Hepatocyte (in vitro differentiated cells): Measurements from ENCODE around the gene NEK4. TPM values are rescaled to one million over a fixed set of nuclear protein-coding genes. Genes with fewer than 3 reads are reported as not detected.
A peak's percentile ranks its signal among the peaks of the same experiment; 100 is the strongest.

Source experiments
- DNase-seq: peaks from one replicate; pipeline ENCODE4 v3.0.0-alpha.2; 2016; ENCODE audit warnings: low spot score
- H2AFZ ChIP-seq: fragments of 200-600 bp; sonication (generic); 2 replicates; pipeline ENCODE4 v1.6.0; 2016; ENCODE audit warnings: antibody characterized with exemption, mild to moderate bottlenecking
- H3K27ac ChIP-seq: fragments of 200-600 bp; sonication (generic); 2 replicates; pipeline ENCODE4 v1.5.1; 2016; ENCODE audit warnings: mild to moderate bottlenecking
- H3K27me3 ChIP-seq: fragments of 200-600 bp; sonication (generic); 2 replicates; pipeline ENCODE4 v1.6.1; 2016
- H3K36me3 ChIP-seq: fragments of 200-600 bp; sonication (generic); replicated peaks from 2 replicates; pipeline ENCODE4 v1.5.1; 2016; ENCODE audit warnings: low read depth; ENCODE audit not compliant: insufficient read depth
- H3K4me1 ChIP-seq: fragments of 200-600 bp; sonication (generic); 2 replicates; pipeline ENCODE4 v1.5.1; 2016; ENCODE audit warnings: mild to moderate bottlenecking, moderate library complexity; ENCODE audit not compliant: insufficient read depth
- H3K4me2 ChIP-seq: fragments of 200-600 bp; sonication (generic); 2 replicates; pipeline ENCODE4 v1.6.0; 2016
- H3K4me3 ChIP-seq: fragments of 200-600 bp; sonication (generic); 2 replicates; pipeline ENCODE4 v1.5.1; 2016; ENCODE audit warnings: mild to moderate bottlenecking
- H3K79me2 ChIP-seq: fragments of 200-600 bp; sonication (generic); 2 replicates; pipeline ENCODE4 v1.6.0; 2017; ENCODE audit warnings: mild to moderate bottlenecking
- H3K9me2 ChIP-seq: fragments of 200-600 bp; sonication (generic); replicated peaks from 2 replicates; pipeline ENCODE4 v1.6.0; 2017; ENCODE audit warnings: mild to moderate bottlenecking; ENCODE audit not compliant: insufficient read depth
- H3K9me3 ChIP-seq: fragments of 200-600 bp; sonication (generic); 2 replicates; pipeline ENCODE4 v1.5.1; 2016; ENCODE audit warnings: low read depth, mild to moderate bottlenecking
- H4K20me1 ChIP-seq: fragments of 200-600 bp; sonication (generic); 2 replicates; pipeline ENCODE4 v1.6.0; 2016; ENCODE audit warnings: mild to moderate bottlenecking; ENCODE audit not compliant: insufficient read depth, poor library complexity, severe bottlenecking
- CTCF ChIP-seq: fragments of 200-600 bp; sonication (generic); IDR thresholded peaks from 2 replicates; pipeline ENCODE4 v1.5.1; 2016; ENCODE audit warnings: antibody characterized with exemption, mild to moderate bottlenecking; ENCODE audit not compliant: poor library complexity
- EZH2 ChIP-seq: fragments of 200-600 bp; sonication (generic); IDR thresholded peaks from 2 replicates; pipeline ENCODE4 v1.6.1; 2016; ENCODE audit warnings: antibody characterized with exemption, mild to moderate bottlenecking, borderline replicate concordance
- EZH2phosphoT487 ChIP-seq: fragments of 200-600 bp; sonication (generic); IDR thresholded peaks from one replicate; pipeline ENCODE4 v1.6.1; 2018; ENCODE audit warnings: antibody characterized with exemption, mild to moderate bottlenecking, low read depth, moderate library complexity; ENCODE audit not compliant: unreplicated experiment, severe bottlenecking
- WGBS: methylation state at CpG from one replicate; pipeline ENCODE4 v1.1.6; 2016; ENCODE audit warnings: low lambda C conversion rate; ENCODE audit errors: missing lambda C conversion rate; 5-methylcytosine and 5-hydroxymethylcytosine counted together
- polyA plus RNA-seq: library from polyadenylated mRNA; unstranded; fragments of >200 nt; fragmentation: Nextera tagmentation; extraction: Ambion mirVana; gene quantifications from 2 replicates; pipeline ENCODE4 v1.2.1, GENCODE V29; 2016
- total RNA-seq: library from RNA; depleted of rRNA; stranded (reverse); fragments of >200 nt; gene quantifications from 2 replicates; pipeline ENCODE4 v1.2.3, GENCODE V29; 2014

The NEK4 gene
- total and polyA plus RNA-seq, 2 experiments from 2014 or later, result 8.0 to 19.2 TPM

- Histone ChIP-seq H3K4me2 (no peak overlapping the region), H3K4me3 (no peak overlapping the region), H3K27ac (no peak overlapping the region), H3K27me3 (no peaks in the 10 kb centered on the region), H3K79me2 (no peaks in the 10 kb centered on the region), H3K36me3 (no peaks in the 10 kb centered on the region), H4K20me1 (no peaks in the 10 kb centered on the region), H3K4me1 (peaks cover 16% of the 10 kb centered on the region), H3K9me3 (no peaks in the 10 kb centered on the region), H2AFZ (no peak overlapping the region), H3K9me2 (no peaks in the 10 kb centered on the region)
- 96% methylated on average over 8 of the region's 8 CpGs for WGBS
- DNase-seq, result peak; percentile 1
- TF ChIP-seq CTCF (no peak), EZH2phosphoT487 (no peak), EZH2 (no peak)
Measured at GRCh38 chr3:52779837-52780585, 9.3 kb upstream of the NEK4 start.

- H3K27ac ChIP-seq, result no peak overlapping the region
- no peaks in the 10 kb centered on the region for H3K79me2 ChIP-seq
- no peaks in the 10 kb centered on the region for H3K36me3 ChIP-seq
- DNase-seq, result no peak
- H3K27me3 ChIP-seq, result no peaks in the 10 kb centered on the region
- no peaks in the 10 kb centered on the region for H3K9me3 ChIP-seq
- H3K4me3 ChIP-seq, result no peak overlapping the region
- H2AFZ ChIP-seq, result no peak overlapping the region
- peaks cover 19% of the 10 kb centered on the region for H3K4me1 ChIP-seq
- H3K4me2 ChIP-seq, result no peak overlapping the region
- H3K9me2 ChIP-seq, result no peaks in the 10 kb centered on the region
- H4K20me1 ChIP-seq, result no peaks in the 10 kb centered on the region
- WGBS, result 91% methylated on average over 11 of the region's 11 CpGs
- TF ChIP-seq EZH2, result no peak
- TF ChIP-seq EZH2phosphoT487, result no peak
- TF ChIP-seq CTCF, result no peak
Measured at GRCh38 chr3:52779011-52779836, 8.5 kb upstream of the NEK4 start.

GRCh38 chr3:52777959-52778805 lies 7.4 kb upstream of the NEK4 start:
- no peaks in the 10 kb centered on the region for H3K36me3 ChIP-seq
- no peak overlapping the region for H2AFZ ChIP-seq
- H3K27me3 ChIP-seq, result no peaks in the 10 kb centered on the region
- peaks cover 19% of the 10 kb centered on the region for H3K4me1 ChIP-seq
- H3K9me3 ChIP-seq, result no peaks in the 10 kb centered on the region
- DNase-seq, result peak; percentile 3
- no peak overlapping the region for H3K27ac ChIP-seq
- no peaks in the 10 kb centered on the region for H4K20me1 ChIP-seq
- no peak overlapping the region for H3K4me3 ChIP-seq
- no peaks in the 10 kb centered on the region for H3K79me2 ChIP-seq
- H3K9me2 ChIP-seq, result no peaks in the 10 kb centered on the region
- WGBS, result 93% methylated on average over 17 of the region's 17 CpGs
- no peak overlapping the region for H3K4me2 ChIP-seq
- no peak for TF ChIP-seq EZH2phosphoT487
